Activated CD4-positive, alpha-beta memory T cell treated with anti-CD3 and anti-CD28 coated beads, Interleukin-2, amount 10 ng/mL, durations not matched to agents 7 days and 5 days (primary cell): Measurements from ENCODE around the gene RNASE12. TPM values are rescaled to one million over a fixed set of nuclear protein-coding genes. Genes with fewer than 3 reads are reported as not detected.
"Not testable (repeated sequence)": the region's sequence is repeated elsewhere in the genome, so short reads cannot be mapped to it uniquely, and the experiment has no call there.

Experiments used
- CTCF ChIA-PET: fragments of 350-600 bp; sonication (Branson Sonifier 250); formaldehyde crosslinking; loops from one replicate; lab custom pipeline; 2021; ENCODE audit warnings: antibody characterized with exemption, inconsistent platforms; lab: Charles Lee
- POLR2A ChIA-PET: fragments of 350-600 bp; sonication (Branson Sonifier 250); formaldehyde crosslinking; loops from one replicate; lab custom pipeline; 2021; ENCODE audit warnings: antibody characterized with exemption; lab: Charles Lee
- DNase-seq: peaks from one replicate; pipeline ENCODE4 v3.0.0-alpha.2; 2020
- H3K27ac Mint-ChIP-seq: one replicate; pipeline ENCODE4 v1.8.0; 2021; ENCODE audit warnings: mild to moderate bottlenecking, mixed read lengths
- H3K27me3 Mint-ChIP-seq: one replicate; pipeline ENCODE4 v1.8.0; 2021; ENCODE audit warnings: mixed read lengths
- H3K36me3 Mint-ChIP-seq: one replicate; pipeline ENCODE4 v1.8.0; 2021; ENCODE audit warnings: low read depth, mixed read lengths
- H3K4me1 Mint-ChIP-seq: one replicate; pipeline ENCODE4 v1.8.0; 2021; ENCODE audit warnings: mixed read lengths
- H3K4me3 Mint-ChIP-seq: one replicate; pipeline ENCODE4 v1.8.0; 2021; ENCODE audit warnings: mild to moderate bottlenecking, mixed read lengths
- H3K9me3 Mint-ChIP-seq: one replicate; pipeline ENCODE4 v1.8.0; 2021; ENCODE audit warnings: mixed read lengths
- total RNA-seq, 2 experiments: library from RNA; stranded (reverse); gene quantifications; one replicate each; pipeline ENCODE4 v1.2.3, GENCODE V29; 2021

The RNASE12 gene
- total RNA-seq, 2 experiments from 2014 or later: not detected

DNA sequence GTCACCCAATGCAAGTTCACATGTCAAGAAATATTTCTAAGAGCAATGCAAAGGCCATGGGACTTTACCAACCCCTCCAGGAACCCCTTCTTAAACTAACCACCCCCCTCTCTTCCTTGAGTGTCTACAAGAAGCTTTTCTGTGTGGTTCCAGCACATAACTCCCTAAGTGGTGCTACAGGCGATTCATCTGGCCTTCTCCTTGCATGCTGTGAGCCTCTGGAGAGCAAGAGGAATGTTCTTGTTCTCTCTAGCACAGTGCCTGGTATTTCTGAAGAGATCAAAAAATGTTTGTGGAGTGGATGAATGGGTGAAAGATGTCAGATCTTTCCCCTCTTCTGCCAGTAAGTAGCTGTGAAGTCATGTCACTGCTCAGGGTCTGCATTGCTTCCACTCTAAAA, 5.9 kb upstream of the RNASE12 start:
- no peaks in the 10 kb centered on the region for H3K9me3 Mint-ChIP-seq
- no peak overlapping the region for H3K4me3 Mint-ChIP-seq
- H3K27me3 Mint-ChIP-seq: no peaks in the 10 kb centered on the region
- no peak overlapping the region for H3K27ac Mint-ChIP-seq
- no peak for DNase-seq
- H3K4me1 Mint-ChIP-seq: no peaks in the 10 kb centered on the region
- ChIA-PET POLR2A (no interaction called here), CTCF (interaction anchor here (1.3 kb wide), 1 partner anchor 9 kb away, joined by 4 read pairs; the partner anchor contains the start of gene RNASE11)
- H3K36me3 Mint-ChIP-seq: no peaks in the 10 kb centered on the region

DNA sequence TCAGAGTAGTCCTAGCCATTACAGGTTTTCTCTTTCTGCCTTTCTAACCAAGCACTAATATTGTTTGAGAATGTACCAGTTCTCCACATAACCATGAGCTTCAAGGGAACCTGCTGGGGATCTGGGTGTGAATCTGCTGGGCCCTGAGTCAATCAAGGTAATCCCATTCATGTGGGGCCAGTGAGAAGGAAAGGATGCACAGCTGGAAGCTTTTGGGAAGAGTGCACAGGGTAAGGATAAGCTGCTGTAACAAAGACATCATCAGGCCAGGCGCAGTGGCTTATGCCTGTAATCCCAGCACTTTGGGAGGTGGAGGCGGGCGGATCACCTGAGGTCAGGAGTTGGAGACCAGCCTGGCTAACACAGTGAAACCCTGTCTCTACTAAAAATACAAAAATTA, 4.5 kb upstream of the RNASE12 start:
- CTCF ChIA-PET, H3K27ac Mint-ChIP-seq, H3K27me3 Mint-ChIP-seq, DNase-seq, H3K36me3 Mint-ChIP-seq, H3K4me1 Mint-ChIP-seq, H3K9me3 Mint-ChIP-seq, POLR2A ChIA-PET, H3K4me3 Mint-ChIP-seq: not testable (repeated sequence)

- Mint-ChIP-seq H3K9me3 (no peaks in the 10 kb centered on the region), H3K36me3 (no peaks in the 10 kb centered on the region), H3K27ac (no peak overlapping the region), H3K4me3 (no peak overlapping the region), H3K27me3 (peaks cover 7% of the 10 kb centered on the region), H3K4me1 (peaks cover 5% of the 10 kb centered on the region)
- CTCF ChIA-PET: interaction anchor here (0.9 kb wide), 1 partner anchor 17 kb away, joined by 3 read pairs; no protein-coding TSS in a partner anchor
- POLR2A ChIA-PET: no interaction called here
- no peak for DNase-seq
Measured at GRCh38 chr14:20592574-20592973, 1.4 kb upstream of the RNASE12 start.

DNA sequence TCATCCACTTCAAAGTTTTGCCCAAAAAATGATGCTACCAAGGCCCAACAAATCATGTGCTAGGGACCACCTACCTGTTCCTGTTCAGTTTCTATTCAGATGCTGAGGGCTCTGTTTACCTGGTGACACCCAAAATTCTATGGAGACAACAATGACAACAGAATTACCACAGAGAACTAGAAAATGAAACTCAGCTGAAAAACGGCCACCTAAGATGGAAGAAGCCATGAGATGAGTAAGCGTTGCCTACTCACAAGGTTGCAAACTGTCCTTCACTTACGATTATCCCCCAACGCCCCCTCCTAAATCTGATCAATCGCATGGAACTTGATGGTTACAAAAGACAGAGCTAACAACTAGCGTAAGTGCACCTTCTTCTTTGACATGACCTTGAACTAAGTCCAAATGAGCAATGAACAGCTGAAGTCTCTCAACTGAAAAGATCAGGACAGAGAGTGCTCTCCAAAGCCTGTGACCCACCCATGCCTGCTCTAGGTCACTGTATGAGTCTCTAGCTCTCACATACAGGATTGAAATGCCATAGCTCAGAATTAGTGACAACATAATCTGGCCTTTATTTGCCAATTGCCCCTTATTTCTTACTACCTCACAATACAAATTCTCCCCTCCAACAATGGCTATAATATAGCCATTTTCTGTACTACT, 3.6 kb downstream of the RNASE12 start, which contains the start of gene RNASE11:
Gene RNASE11 (minus strand): TSS at position 513 of the 666 bp plus-strand sequence.
- Mint-ChIP-seq H3K4me1 (peaks cover 12% of the 10 kb centered on the region), H3K4me3 (no peak within 1 kb of the TSS), H3K36me3 (no peaks in the 10 kb centered on the region), H3K9me3 (no peaks in the 10 kb centered on the region), H3K27me3 (peaks cover 16% of the 10 kb centered on the region), H3K27ac (no peak within 1 kb of the TSS)
- POLR2A ChIA-PET: interaction anchor here (1.4 kb wide), 1 partner anchor 96 kb away, joined by 4 read pairs; no protein-coding TSS in a partner anchor
- DNase-seq: no peak
- CTCF ChIA-PET: interaction anchor here (1.2 to 1.4 kb wide), 3 partner anchors 10 to 172 kb away, joined by 3 to 5 read pairs (median 4); no protein-coding TSS in a partner anchor

- no peaks in the 10 kb centered on the region for H3K36me3 Mint-ChIP-seq
- no peak overlapping the region for H3K27ac Mint-ChIP-seq
- peaks cover 12% of the 10 kb centered on the region for H3K4me1 Mint-ChIP-seq
- H3K27me3 Mint-ChIP-seq: peaks cover 9% of the 10 kb centered on the region
- CTCF ChIA-PET: no interaction called here
- no peak for DNase-seq
- H3K4me3 Mint-ChIP-seq: no peak overlapping the region
- no peaks in the 10 kb centered on the region for H3K9me3 Mint-ChIP-seq
- POLR2A ChIA-PET: no interaction called here
Measured at GRCh38 chr14:20583908-20584307, 7.3 kb downstream of the RNASE12 start.

- no peaks in the 10 kb centered on the region for H3K36me3 Mint-ChIP-seq
- peaks cover 9% of the 10 kb centered on the region for H3K27me3 Mint-ChIP-seq
- H3K4me1 Mint-ChIP-seq: peaks cover 12% of the 10 kb centered on the region
- POLR2A ChIA-PET: no interaction called here
- no peaks in the 10 kb centered on the region for H3K9me3 Mint-ChIP-seq
- no peak overlapping the region for H3K27ac Mint-ChIP-seq
- no peak overlapping the region for H3K4me3 Mint-ChIP-seq
- CTCF ChIA-PET: interaction anchor here (0.6 kb wide), 1 partner anchor 103 kb away, joined by 4 read pairs; no protein-coding TSS in a partner anchor
- DNase-seq: no peak
Measured at GRCh38 chr14:20583142-20583541, 8.0 kb downstream of the RNASE12 start.

- no peak overlapping the region for H3K4me3 Mint-ChIP-seq
- CTCF ChIA-PET: no interaction called here
- H3K27ac Mint-ChIP-seq: no peak overlapping the region
- POLR2A ChIA-PET: no interaction called here
- H3K4me1 Mint-ChIP-seq: no peaks in the 10 kb centered on the region
- H3K36me3 Mint-ChIP-seq: no peaks in the 10 kb centered on the region
- DNase-seq: no peak
- H3K9me3 Mint-ChIP-seq: no peaks in the 10 kb centered on the region
- H3K27me3 Mint-ChIP-seq: peaks cover 4% of the 10 kb centered on the region
Measured at GRCh38 chr14:20580242-20580641, 10.9 kb downstream of the RNASE12 start.

- Mint-ChIP-seq H3K4me3 (no peak overlapping the region), H3K36me3 (no peaks in the 10 kb centered on the region), H3K27ac (no peak overlapping the region), H3K27me3 (peaks cover 7% of the 10 kb centered on the region), H3K4me1 (no peaks in the 10 kb centered on the region), H3K9me3 (no peaks in the 10 kb centered on the region)
- DNase-seq: no peak
- CTCF ChIA-PET: no interaction called here
- POLR2A ChIA-PET: no interaction called here
Measured at GRCh38 chr14:20578784-20579502, 12.2 kb downstream of the RNASE12 start.

GRCh38 chr14:20578325-20578724, 12.9 kb downstream of the RNASE12 start:
- ChIA-PET CTCF (no interaction called here), POLR2A (no interaction called here)
- Mint-ChIP-seq H3K9me3 (no peaks in the 10 kb centered on the region), H3K36me3 (no peaks in the 10 kb centered on the region), H3K27me3 (peaks cover 2% of the 10 kb centered on the region), H3K27ac (no peak overlapping the region), H3K4me3 (no peak overlapping the region), H3K4me1 (no peaks in the 10 kb centered on the region)
- no peak for DNase-seq

- POLR2A ChIA-PET, H3K27me3 Mint-ChIP-seq, H3K4me1 Mint-ChIP-seq, H3K36me3 Mint-ChIP-seq, CTCF ChIA-PET, H3K9me3 Mint-ChIP-seq, H3K27ac Mint-ChIP-seq, H3K4me3 Mint-ChIP-seq, DNase-seq: not testable (repeated sequence)
Measured at GRCh38 chr14:20572382-20572990, 18.7 kb downstream of the RNASE12 start.

GRCh38 chr14:20570720-20571119, 20.5 kb downstream of the RNASE12 start:
- H3K4me1 Mint-ChIP-seq, H3K9me3 Mint-ChIP-seq, CTCF ChIA-PET, H3K36me3 Mint-ChIP-seq, H3K4me3 Mint-ChIP-seq, H3K27ac Mint-ChIP-seq, POLR2A ChIA-PET, DNase-seq, H3K27me3 Mint-ChIP-seq: not testable (repeated sequence)

- DNase-seq, H3K4me1 Mint-ChIP-seq, CTCF ChIA-PET, H3K4me3 Mint-ChIP-seq, H3K27ac Mint-ChIP-seq, POLR2A ChIA-PET, H3K9me3 Mint-ChIP-seq, H3K36me3 Mint-ChIP-seq, H3K27me3 Mint-ChIP-seq: not testable (repeated sequence)
Measured at GRCh38 chr14:20569865-20570264, 21.3 kb downstream of the RNASE12 start.

DNA sequence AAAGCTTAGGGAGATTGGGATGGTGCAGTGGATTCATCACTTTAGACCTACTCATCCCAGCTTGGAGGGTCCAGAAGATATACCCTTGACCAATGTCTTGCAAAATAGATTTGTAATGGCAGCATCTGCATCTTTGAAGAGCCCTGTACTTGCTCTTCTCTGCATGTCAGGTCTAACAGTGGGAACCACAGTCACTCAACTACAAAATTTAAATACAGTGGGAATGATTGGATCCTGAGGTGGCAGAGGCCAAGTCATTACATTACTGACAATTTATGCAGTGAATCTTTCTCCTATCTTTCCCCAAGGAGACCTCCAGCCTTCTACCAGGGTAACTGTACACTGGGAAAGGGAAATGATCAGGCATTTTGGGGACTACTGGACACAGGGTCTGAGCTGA, 22.1 kb downstream of the RNASE12 start:
- Mint-ChIP-seq H3K36me3 (peaks cover 4% of the 10 kb centered on the region), H3K4me3 (no peak overlapping the region), H3K9me3 (peaks cover 7% of the 10 kb centered on the region), H3K4me1 (no peaks in the 10 kb centered on the region), H3K27me3 (no peaks in the 10 kb centered on the region), H3K27ac (no peak overlapping the region)
- ChIA-PET POLR2A (no interaction called here), CTCF (no interaction called here)
- DNase-seq: no peak
